IPS-NIHi7 (cell line): Measurements from ENCODE around the gene GPATCH2.
"Not testable (repeated sequence)": the region's sequence is repeated elsewhere in the genome, so short reads cannot be mapped to it uniquely, and the experiment has no call there.

Source experiments
- DNase-seq: peaks from one replicate; pipeline ENCODE4 v3.0.0; 2012; ENCODE audit warnings: mixed read lengths; ENCODE audit errors: extremely low spot score

The GPATCH2 gene

DNA sequence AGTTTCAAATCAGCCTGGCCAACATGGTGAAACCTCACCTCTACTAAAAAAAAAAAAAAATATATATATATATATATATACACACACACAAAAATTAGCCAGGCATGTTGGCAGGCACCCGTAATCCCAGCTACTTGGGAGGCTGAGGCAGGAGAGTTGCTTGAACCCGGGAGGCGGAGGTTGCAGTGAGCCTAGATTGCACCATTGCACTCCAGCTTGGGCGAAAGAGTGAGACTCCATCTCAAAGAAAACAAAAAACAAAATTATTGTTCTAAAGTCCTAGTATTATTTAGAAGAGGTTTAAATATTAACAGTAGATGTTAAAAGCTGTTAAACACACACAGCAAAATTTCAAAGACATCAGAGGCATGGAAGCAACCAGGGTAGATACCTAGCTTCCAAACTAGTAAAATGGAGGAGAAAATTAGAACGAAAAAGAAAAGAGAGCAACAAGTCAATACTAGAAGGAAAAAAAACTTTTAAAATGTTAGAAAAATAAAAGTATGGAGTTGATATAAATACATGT is 46.5 kb downstream of the GPATCH2 start:
- DNase-seq = not testable (repeated sequence)

GRCh38 chr1:217577336-217577735 is 53.6 kb downstream of the GPATCH2 start:
- no peak for DNase-seq

- DNase-seq = no peak
These were observed 56.5 kb downstream of the GPATCH2 start for GRCh38 chr1:217574265-217574949.

DNA sequence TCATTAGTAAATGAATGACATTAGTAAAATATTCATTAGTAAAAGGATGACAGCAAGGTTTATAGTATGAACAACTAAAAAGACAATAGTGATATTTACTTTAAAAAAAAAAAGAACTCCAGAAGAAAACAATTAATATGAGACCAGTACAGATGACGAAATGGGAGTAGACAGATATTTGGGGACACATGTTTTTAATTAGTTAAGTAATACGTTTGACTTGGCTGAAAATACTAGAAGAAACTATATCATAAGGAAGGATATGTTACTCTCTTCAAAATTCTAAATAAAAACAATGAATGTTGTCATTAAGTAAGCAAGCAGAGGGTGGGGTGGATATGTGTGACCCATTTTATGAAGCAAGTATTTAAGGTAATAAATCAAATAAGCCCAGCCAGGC is 61.9 kb downstream of the GPATCH2 start:
- DNase-seq = no peak

DNA sequence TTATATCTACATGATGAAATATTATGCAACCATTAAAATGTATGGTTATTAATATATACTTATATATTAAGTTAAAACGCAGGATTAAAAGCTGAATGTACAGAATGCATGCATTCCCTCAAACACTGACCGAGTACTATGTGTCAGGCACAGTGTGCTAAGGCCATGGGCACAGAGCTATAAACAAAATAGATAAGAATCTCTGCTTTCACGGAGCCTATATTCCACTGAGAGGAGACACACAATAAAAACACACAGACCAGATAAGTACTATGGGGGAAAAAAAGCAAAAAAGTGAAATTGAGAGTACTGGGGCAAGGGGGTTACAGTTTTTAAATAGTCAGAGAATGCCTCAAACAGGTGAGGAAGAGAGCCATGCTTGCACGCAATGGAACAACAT is 62.7 kb downstream of the GPATCH2 start:
- no peak for DNase-seq

- DNase-seq = no peak
These were observed 66.1 kb downstream of the GPATCH2 start for GRCh38 chr1:217564833-217565232.

DNA sequence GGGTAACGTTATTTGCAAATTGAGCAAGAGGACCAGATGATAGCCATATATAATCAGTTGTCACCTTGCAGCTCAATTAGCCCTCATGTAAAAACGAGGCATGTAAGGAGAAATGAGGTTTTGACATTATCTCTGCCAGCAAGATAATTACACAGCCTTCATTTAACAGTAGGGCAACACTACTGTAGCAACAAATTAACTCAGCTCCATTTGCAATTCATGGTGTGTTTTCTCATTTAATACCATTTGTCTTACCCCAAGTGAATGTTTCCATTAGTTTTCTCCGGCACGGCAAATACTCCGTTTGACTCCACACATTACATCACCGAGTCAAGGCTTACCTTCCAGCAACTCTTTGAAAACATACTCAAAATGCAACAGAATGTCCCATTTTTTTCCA is 66.7 kb downstream of the GPATCH2 start:
- no peak for DNase-seq

GRCh38 chr1:217563179-217563578 is 67.7 kb downstream of the GPATCH2 start:
- DNase-seq = no peak

DNA sequence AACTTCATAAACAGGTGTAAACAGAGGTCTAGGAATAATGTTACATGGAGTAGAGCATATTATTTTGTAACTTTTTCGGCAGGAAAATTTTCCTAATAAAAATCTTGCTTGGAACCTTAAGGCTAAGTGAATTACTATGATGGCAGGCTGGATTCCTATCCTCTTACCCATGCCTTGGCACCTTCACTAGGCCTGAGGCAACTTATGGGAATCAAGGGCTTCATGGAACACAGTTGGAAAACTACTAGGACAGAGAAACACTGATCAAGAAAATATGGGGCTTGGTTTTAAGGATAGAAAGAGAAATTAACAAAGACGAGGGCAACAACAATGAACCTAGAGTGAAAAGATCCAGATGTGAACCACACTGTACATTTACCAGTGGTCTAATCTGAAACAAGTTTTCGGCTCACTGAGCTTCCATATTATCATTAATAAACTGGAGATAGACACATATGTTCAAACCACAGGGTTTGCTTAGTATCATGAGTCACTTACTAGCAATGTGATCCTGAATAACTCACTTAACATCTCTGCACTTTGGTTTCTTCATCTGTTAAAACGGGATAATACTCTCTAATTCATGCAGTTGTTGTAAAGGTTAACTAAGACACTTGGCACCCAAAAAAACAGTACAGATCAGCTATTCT is 68.5 kb downstream of the GPATCH2 start:
- DNase-seq = no peak

DNA sequence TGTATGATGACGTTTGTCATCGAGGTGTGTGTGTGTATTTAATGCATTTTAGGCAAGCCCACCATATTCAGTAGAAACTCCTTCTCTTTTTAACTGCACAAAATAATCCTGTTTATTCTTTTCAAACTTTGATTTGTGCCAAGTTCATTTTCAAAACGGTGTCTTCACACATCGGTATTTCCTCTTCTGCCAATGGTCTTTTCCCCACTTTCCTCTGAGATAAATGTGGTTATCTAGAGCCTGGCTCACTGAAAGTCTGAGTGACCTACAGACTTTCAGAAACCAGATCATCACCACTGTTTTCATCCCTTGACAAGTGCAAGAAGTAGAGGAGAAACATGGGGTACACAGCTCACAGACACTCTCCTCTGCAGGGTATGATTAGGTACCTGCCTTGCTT is 69.4 kb downstream of the GPATCH2 start:
- no peak for DNase-seq

- no peak for DNase-seq
These were observed 76.0 kb downstream of the GPATCH2 start for GRCh38 chr1:217554849-217555248.

- DNase-seq = no peak
These were observed 76.9 kb downstream of the GPATCH2 start for GRCh38 chr1:217553949-217554509.

DNA sequence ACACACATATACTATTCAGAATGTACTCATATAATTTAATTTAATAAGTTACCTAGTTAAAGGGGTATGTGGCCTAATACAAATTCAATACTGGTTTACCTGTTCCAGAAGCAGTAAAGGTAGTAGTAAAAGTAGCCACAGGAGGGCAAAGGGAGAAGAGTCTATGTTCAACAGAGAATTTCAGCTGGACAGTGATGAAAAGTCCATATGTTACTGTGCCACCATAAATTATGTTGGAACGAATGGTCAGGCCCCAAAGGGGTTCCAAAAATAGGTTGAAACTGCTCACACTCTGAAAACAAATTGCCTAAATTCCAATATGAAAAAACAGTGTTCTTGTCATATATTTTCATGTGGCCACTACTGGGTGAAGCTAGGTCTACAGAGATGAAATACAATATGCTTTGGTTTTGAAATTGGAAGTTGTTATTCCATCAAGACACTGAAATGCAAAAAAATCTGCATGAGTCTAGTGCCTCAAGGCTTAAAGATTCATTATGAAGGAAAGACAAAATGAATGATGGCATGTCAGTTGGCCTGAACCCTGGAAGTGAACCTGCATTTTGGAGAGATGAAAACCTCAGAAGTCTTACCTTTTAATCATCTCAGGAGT is 78.4 kb downstream of the GPATCH2 start:
- no peak for DNase-seq

DNA sequence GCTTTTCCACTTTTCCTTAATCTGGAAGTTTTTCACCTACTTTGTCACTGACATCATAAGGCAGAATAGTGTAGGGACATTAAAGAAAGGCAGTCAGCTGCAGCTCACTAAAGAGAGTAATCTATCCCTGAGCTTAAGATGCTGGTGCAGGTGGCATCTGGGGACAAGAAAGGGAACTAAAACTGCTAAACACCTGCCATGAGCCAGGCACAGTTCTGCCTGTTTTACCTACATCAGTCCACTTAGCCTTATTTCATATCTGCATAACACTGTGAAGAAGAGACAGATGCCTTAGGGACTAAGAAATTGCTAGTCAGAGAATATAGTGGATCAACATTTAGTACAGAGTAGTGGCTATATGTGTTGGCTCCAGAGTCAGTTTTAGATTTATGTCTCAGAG is 88.1 kb downstream of the GPATCH2 start:
- no peak for DNase-seq

DNA sequence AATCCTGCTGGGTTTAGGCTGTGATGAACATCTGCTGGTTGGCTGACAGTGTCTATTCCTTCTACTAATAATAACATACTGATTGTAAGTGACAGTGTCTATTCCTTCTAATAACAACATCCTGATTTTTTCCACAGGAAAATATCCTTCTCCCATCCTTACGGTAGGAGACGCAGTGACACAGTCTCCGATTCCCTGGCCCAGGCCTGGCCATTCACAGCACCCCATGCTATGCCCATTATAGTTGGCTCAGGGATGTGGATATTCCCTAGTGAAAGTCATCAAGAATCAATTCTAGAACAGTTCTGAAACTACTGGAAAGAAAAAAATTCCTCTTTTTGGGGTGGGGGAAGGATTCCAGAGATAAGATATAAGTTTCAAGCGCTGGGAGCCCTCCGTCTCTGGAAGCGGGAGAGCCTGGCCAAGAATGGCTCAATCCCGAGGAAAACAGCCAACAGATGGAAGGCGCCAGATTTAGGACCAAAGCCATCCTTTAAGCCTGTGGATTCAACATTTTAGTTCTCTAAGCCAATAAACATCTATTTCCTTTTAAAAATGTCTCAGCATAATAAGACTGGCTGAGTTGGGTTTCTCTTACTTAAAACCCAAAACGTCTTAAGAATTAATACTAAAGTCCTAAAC is 88.6 kb downstream of the GPATCH2 start:
- DNase-seq = no peak

GRCh38 chr1:217540321-217540720 is 90.6 kb downstream of the GPATCH2 start:
- no peak for DNase-seq

- no peak for DNase-seq
These were observed 91.4 kb downstream of the GPATCH2 start for GRCh38 chr1:217539510-217539909.

GRCh38 chr1:217535601-217536377 is 95.1 kb downstream of the GPATCH2 start:
- DNase-seq = no peak

DNA sequence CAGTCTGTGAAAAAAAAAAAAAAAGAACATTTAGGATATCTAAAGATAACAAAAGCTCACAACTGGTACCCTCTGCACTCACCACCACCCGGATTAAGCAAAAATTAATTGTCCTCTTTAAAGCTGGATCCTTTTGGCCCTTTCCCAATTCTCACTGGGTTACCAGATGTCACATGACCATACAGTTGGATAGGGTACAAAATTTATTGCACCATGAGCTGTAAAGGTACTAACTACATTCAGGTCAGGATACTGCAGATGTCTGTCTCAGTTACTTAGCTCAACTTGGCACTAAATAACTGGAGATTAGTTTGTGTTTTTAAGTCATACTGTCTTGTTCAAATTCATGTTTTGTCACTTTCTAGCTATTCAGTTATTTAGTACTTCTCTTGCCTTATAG is 96.3 kb downstream of the GPATCH2 start:
- no peak for DNase-seq

- no peak for DNase-seq
These were observed 102.6 kb downstream of the GPATCH2 start for GRCh38 chr1:217528271-217528670.

GRCh38 chr1:217527151-217527550 is 103.7 kb downstream of the GPATCH2 start:
- DNase-seq = no peak
